HepG2 (cell line): ENCODE data around the gene UTP15. TPM values are rescaled to one million over a fixed set of nuclear protein-coding genes. Genes with fewer than 3 reads are reported as not detected.

Experiments used
- ARID3A ChIP-seq: IDR thresholded peaks from 2 replicates; pipeline ENCODE4 v1.6.1; 2012; ENCODE audit warnings: low read depth, low read length, improper control_type of control experiment
- CERS6 ChIP-seq: sonication (generic); formaldehyde crosslinking; IDR thresholded peaks from 2 replicates; pipeline ENCODE4 v1.5.0; 2020; ENCODE audit warnings: missing genetic modification reagents
- DNMT3B ChIP-seq: conservative IDR thresholded peaks from 2 replicates; pipeline ENCODE4 v1.6.1; 2016; ENCODE audit warnings: missing biosample characterization, control low read depth
- DPF2 ChIP-seq: sonication (generic); formaldehyde crosslinking; IDR thresholded peaks from 2 replicates; pipeline ENCODE4 v1.4.0; 2020; ENCODE audit warnings: mild to moderate bottlenecking, low read depth, missing genetic modification reagents, borderline replicate concordance
- ETS1 ChIP-seq: sonication (generic); formaldehyde crosslinking; IDR thresholded peaks from 2 replicates; pipeline ENCODE4 v1.4.0; 2020; ENCODE audit warnings: missing genetic modification reagents
- HDAC1 ChIP-seq: sonication (generic); formaldehyde crosslinking; IDR thresholded peaks from 2 replicates; pipeline ENCODE4 v1.5.1; 2020; ENCODE audit warnings: mild to moderate bottlenecking, missing genetic modification reagents
- HHEX ChIP-seq: IDR thresholded peaks from 2 replicates; pipeline ENCODE4 v1.6.1; 2016; ENCODE audit warnings: control low read depth
- JARID2 ChIP-seq: sonication (generic); formaldehyde crosslinking; IDR thresholded peaks from 2 replicates; pipeline ENCODE4 v1.8.1; 2023; ENCODE audit warnings: missing genetic modification reagents, inconsistent platforms; ENCODE audit not compliant: insufficient replicate concordance
- POLR2A ChIP-seq, 2 experiments: IDR thresholded peaks; 2 replicates each; pipeline ENCODE4 v1.6.1; 2011; ENCODE audit warnings: low read depth in 2 of 2, low read length in 2 of 2, mild to moderate bottlenecking in 1 of 2, moderate library complexity in 1 of 2; ENCODE audit not compliant: insufficient read depth in 1 of 2
- RFXANK ChIP-seq: IDR thresholded peaks from 2 replicates; pipeline ENCODE4 v1.6.1; 2016
- RNF219 ChIP-seq: sonication (generic); formaldehyde crosslinking; IDR thresholded peaks from 2 replicates; pipeline ENCODE4 v1.5.0; 2020; ENCODE audit warnings: mild to moderate bottlenecking, missing genetic modification reagents
- SCMH1 ChIP-seq: sonication (generic); formaldehyde crosslinking; IDR thresholded peaks from 2 replicates; pipeline ENCODE4 v1.9.0; 2021; ENCODE audit warnings: missing genetic modification reagents, mild to moderate bottlenecking, borderline replicate concordance
- SKI ChIP-seq: fragments of 450-650 bp; IDR thresholded peaks from one replicate; pipeline ENCODE4 v1.6.1; 2018; ENCODE audit warnings: mild to moderate bottlenecking; ENCODE audit not compliant: partially characterized antibody
- SMYD3 ChIP-seq: sonication (generic); formaldehyde crosslinking; IDR thresholded peaks from 2 replicates; pipeline ENCODE4 v1.8.1; 2023; ENCODE audit warnings: mild to moderate bottlenecking, missing genetic modification reagents
- XBP1 ChIP-seq: sonication (generic); formaldehyde crosslinking; IDR thresholded peaks from 2 replicates; pipeline ENCODE4 v1.5.0; 2020; ENCODE audit warnings: missing genetic modification reagents
- YY1 ChIP-seq: IDR thresholded peaks from 2 replicates; pipeline ENCODE4 v1.6.1; 2011; ENCODE audit warnings: low read length, low read depth, moderate library complexity, mild to moderate bottlenecking; ENCODE audit not compliant: insufficient read depth, insufficient replicate concordance
- ZFP37 ChIP-seq: sonication (generic); formaldehyde crosslinking; IDR thresholded peaks from 2 replicates; pipeline ENCODE4 v1.4.0; 2020; ENCODE audit warnings: missing genetic modification reagents, borderline replicate concordance
- ZMYM4 ChIP-seq: sonication (generic); formaldehyde crosslinking; IDR thresholded peaks from 2 replicates; pipeline ENCODE4 v1.8.1; 2023; ENCODE audit warnings: mild to moderate bottlenecking, missing genetic modification reagents
- ZNF367 ChIP-seq: sonication (generic); formaldehyde crosslinking; IDR thresholded peaks from 2 replicates; pipeline ENCODE4 v1.4.0; 2020; ENCODE audit warnings: missing genetic modification reagents, borderline replicate concordance
- ZNF513 ChIP-seq: sonication (generic); formaldehyde crosslinking; conservative IDR thresholded peaks from 2 replicates; pipeline ENCODE4 v1.5.0; 2020; ENCODE audit warnings: missing genetic modification reagents
- ZNF691 ChIP-seq: sonication (generic); formaldehyde crosslinking; IDR thresholded peaks from 2 replicates; pipeline ENCODE4 v1.4.0; 2020; ENCODE audit warnings: missing genetic modification reagents, low read depth, mild to moderate bottlenecking, borderline replicate concordance
- polyA plus RNA-seq, 8 experiments: library from polyadenylated mRNA; depleted of rRNA in 3 of 8; stranded (reverse) in 7 of 8; unstranded in 1 of 8; fragments of >200 nt; fragmentation: Illumina TruSeq in 4 of 8; extraction: Trizol in 4 of 8; gene quantifications; 2 replicates each; pipeline versions ENCODE4 v1.2.1 to v1.2.3, GENCODE V29; 2011 to 2016; ENCODE audit warnings: low read depth in 4 of 8, missing spikeins in 1 of 8, mixed read lengths in 1 of 8; ENCODE audit not compliant: insufficient read depth in 1 of 8
- total RNA-seq, 5 experiments: library from RNA; depleted of rRNA; stranded (reverse); fragments of >200 nt; fragmentation: Illumina TruSeq; extraction: Trizol; gene quantifications; 2 replicates each; pipeline ENCODE4 v1.2.3, GENCODE V29; 2016; ENCODE audit warnings: low read depth in 1 of 5

Gene UTP15
- total and polyA plus RNA-seq, 2 of the 13 experiments (the other 11 are each of a cell fraction or from before 2014, with no cell fraction given): 7.3 to 35.8 TPM

GRCh38 chr5:73625944-73626811 is 60.6 kb downstream of the UTP15 start, which contains the start of gene ARHGEF28 (continued):
- TF ChIP-seq ETS1 (CRISPR knock-in tag) (no peak), HDAC1 (CRISPR knock-in tag) (no peak), CERS6 (CRISPR knock-in tag) (no peak), ZNF513 (no peak), JARID2 (CRISPR knock-in tag) (no peak), XBP1 (CRISPR knock-in tag) (no peak), DPF2 (CRISPR knock-in tag) (no peak), SMYD3 (CRISPR knock-in tag) (no peak), ZNF691 (CRISPR knock-in tag) (peak; percentile 14; the same call in 1 of the 2 replicates), DNMT3B (CRISPR knock-in tag) (no peak), ARID3A (no peak), HHEX (CRISPR knock-in tag) (no peak), ZMYM4 (CRISPR knock-in tag) (peak; percentile 33; the same call in 1 of the 2 replicates), RFXANK (CRISPR knock-in tag) (no peak), POLR2A (IDR thresholded peaks at IDR 0.05; ENCODE audit: insufficient read depth in 1 of 2, low read depth in 2 of 2, low read length in 2 of 2) (peak; percentile 54 to 75; a peak in 3 of 4 replicates), ZFP37 (CRISPR knock-in tag) (no peak), YY1 (peak; percentile 35), RNF219 (no peak), SCMH1 (CRISPR knock-in tag) (no peak), ZNF367 (CRISPR knock-in tag) (no peak), SKI (peak; percentile 18)
